Right renal cortex interstitium (tissue), 3 donors: ENCODE results near the gene LIPT2. TPM values are rescaled to one million over a fixed set of nuclear protein-coding genes. Genes with fewer than 3 reads are reported as not detected.

Experiments used
- DNase-seq, 3 donors: peaks; one replicate each; pipeline ENCODE4 v3.0.0-alpha.2; 2013; ENCODE audit warnings: low read depth in 3 of 3, low spot score in 2 of 3
- polyA plus RNA-seq, 3 donors: library from polyadenylated mRNA; unstranded; fragments of 120-200 nt; gene quantifications; one replicate each; pipeline ENCODE4 v1.2.1, GENCODE V29; 2013; ENCODE audit not compliant: insufficient read length in 3 of 3

Gene LIPT2
- polyA plus RNA-seq, 3 donors: 11.2 to 11.6 (median 11.3) TPM

DNA sequence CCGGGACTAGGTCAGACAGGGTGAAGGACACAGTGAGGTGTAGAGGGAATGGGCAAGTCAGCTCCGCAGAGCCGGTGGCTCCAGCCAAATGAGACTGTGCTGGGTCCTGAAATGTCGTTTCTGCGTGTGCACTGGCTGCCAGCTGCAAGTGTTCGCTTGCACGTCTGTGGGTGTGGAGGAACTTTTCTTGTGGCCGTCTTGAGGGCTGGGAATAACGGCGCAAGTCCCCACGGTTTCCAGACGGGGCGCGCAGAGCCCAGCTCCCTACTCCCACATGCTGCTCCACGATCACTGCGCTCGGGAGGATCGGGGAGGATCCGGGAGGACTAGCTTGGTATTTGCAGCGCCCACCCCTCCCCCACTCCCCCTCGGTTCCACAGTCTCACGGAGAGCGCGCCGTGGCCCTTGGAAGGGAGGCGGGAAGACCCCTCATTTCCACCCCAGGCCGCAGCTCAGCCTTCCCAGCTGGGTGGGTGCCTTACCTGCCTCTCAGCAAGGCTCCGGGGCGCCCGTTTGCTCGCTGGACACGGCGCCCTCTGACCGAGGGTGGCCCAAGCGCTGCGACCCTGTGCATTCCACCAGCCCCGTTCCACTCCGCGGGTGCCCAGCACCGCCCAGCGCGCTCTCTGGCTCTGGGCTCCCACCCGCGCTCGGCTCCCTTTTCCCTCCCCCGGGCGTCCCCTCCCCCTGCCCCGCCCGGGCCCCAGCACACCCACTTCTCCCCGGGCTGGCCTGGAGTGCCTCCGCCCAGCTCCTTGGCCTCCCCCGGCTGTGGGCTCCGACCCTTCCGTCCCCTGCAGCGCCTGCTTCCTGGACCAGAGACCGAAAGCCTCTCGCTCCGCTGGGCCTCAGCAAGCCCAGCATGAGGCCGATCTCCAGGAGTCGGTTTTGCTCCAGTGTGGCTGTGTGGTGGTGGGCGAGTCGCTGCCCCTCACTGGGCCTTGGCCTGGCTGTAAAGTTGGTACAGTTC, 26.3 kb downstream of the LIPT2 start, which contains the start of gene KCNE3:
TSS of gene KCNE3 (minus strand) at position 634 of the 970 bp plus-strand sequence. CDS start 9,986 bp downstream, outside the sequence.
- peak in 1 of 3 donors; percentile 27 for DNase-seq

DNA sequence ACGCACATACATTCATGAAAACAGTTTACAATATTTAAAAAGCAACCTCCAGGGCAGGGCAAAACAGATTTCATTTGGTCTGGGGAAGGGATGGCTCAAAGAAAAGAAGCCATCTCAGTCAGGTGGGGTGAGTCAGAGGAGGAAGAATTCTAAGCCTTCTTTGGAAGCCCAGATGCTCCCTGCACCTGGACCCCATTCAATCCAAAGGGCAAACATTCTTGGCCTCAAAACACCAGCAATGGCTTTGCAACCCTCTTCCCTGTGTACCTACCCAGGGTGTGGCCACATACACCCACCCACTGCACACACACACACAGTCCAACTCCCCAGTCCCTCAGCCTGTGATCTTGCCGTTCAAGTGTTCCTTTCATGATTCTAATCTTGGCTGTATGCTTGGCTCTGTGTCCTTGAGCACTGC, 28.2 kb downstream of the LIPT2 start:
- no peak for DNase-seq

DNA sequence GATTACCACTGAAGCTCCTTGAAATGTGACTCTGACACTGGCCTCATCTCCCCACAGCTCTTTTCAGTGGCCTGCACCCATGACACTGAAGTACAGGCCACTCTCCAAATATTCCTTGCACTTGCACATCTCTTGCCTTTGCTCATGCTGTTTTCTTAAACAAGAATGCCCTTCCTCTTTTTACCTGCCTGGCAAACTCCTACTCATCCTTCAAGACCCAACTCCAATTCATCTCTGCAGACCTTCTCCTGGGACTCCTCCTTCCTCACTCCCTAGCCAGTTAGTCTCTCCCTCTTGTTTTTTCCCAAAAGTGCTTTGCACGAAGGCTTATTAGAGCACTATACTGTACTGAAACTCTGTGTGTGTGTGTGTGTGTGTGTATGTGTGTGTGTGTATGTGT, 28.8 kb downstream of the LIPT2 start:
- DNase-seq: no peak

DNA sequence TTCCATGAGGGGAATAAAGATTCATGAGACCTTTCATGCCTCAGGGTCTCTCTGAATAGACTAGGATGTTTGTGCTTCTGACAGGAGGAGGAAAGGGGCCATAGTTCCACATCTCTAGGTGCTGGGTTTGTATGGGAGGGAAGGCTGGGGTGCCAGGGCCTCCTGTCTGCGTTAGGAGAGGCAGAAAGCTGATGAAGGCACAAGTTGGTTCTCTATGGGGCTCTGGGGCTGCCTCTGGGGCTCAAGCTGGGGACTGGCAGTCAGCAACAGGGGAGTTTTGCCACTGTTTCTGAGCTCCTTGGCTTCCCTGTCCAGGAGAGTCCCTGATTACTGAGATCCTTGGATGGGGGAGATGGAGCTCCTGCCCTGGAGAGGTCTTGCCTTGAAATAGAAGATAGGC, 30.3 kb downstream of the LIPT2 start:
- DNase-seq: no peak

DNA sequence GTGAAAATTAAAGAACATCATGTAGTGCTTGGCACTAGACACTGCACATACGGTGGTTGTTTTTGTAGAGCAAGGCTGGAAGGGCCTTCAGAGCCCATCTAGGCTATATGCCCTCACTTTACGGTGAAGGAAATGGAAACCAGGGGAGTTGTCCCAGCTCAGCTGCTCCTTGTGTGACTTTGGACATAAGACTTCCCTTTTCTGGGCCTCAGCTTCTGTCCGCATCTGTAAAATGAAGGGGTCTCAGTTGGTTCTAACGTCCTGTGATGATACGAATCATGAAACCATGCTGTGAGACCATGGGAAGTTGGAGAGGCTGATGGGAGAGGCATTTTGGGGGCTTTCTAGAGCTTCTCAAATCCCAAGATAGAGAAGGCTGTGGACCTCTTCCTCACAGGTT, 30.9 kb downstream of the LIPT2 start:
- DNase-seq: no peak

DNA sequence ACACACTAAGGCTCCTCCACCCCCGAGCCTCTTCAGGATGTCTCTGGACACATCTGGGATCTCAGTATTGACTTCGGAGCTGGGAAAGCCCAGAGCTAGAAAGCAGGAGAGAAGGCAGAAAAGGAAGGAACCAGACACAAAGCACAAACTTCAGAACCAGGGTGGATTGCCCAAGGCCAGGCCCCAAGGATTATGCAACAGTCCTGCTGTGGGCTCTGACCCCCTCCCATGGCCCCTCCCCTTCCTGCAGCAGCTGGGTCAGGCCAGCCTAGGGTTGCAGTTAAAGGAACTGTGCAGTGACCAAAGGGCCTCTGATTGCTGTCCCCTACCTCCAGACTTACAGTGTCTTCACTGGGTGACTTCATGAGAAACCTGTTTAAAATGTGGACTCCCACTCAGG, 31.5 kb downstream of the LIPT2 start:
- DNase-seq: no peak

DNA sequence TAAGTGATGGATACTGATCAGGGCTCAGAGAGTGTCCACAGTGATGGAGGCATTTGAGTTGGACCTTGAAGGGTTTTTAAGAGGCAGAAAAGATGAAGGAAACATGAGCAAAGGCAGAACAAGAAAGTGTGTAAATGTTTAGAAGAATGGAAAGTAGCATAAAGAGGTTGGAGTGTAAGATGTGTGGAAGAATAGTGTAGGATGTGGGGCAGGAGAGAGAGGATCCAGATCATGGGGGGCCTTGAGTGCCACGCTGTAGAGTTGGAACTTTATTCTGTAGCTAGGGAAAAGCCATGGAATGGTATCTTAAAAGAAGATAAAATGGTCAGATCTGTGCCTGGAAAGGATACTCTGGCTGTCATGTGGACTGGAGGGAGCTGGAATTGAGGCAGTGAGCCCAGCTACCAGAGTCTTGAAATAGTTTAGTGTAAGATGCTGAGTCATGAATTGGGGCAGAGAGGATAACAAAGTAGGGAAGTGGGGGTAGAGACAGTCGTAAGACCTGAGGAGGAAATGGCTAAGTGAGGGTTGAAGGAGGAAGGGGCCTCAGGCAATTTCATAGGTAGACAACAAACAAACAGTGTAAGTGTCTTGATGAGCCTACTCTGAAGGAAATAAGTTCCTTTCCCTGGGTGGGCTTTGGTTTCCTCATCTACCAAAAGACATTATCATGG, 32.9 kb downstream of the LIPT2 start:
- DNase-seq: no peak

DNA sequence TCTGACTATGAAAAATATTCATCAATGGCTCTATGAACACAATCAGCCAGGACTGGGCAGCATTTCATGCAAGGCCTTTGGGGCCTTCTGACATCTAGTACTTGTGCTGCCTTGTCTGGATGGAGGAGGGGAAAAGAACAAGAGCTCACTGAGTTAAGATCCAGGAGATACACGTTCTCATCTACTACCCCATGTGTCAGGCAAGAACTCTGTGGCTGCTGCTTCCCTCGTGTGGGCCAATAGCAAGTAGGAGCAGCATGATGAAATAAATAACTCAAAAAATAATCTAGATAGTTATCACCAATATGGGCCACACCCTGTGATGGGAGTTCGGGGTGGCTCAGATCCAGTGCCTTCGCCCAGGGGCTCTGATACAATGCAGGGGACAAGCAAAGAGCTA, 33.5 kb downstream of the LIPT2 start:
- no peak for DNase-seq

DNA sequence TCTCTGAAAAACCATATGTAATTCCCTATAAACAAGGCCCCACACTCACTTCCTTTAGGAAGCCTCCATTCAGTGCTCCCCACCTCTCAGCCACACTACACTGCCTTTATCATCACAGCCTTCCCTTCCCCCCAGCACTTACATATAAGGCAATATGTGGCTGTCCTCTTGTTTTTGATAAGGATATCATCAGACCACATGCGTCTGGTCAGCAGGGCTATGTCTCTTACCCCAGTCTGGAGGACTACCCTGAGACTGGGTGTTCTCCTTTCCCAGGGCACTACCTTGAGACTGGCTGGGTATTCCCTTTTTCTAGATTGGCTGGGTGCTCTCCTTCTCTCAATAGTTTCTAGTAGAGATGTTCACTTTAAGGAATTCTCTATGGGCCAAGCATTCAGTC, 33.9 kb downstream of the LIPT2 start:
- DNase-seq: no peak

DNA sequence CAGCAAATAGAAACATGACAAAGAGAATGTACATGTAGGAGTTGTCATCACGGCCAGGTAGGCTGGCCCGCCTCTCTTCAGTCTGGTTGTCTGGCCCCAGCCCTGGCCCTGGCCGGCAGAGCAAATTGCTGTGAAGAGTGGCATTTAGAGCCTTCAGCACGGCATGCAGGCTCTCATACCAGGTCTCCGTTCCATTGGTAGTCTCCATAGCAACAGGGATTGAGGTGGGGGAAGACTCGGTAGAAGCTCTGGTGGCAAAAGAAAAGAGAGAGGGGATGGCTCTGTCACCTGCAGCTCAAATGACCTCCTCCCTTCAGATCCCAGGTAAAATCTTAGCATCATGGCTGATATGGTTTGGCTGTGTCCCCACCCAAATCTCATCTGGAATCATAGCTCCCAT, 36.2 kb downstream of the LIPT2 start:
- DNase-seq: no peak

DNA sequence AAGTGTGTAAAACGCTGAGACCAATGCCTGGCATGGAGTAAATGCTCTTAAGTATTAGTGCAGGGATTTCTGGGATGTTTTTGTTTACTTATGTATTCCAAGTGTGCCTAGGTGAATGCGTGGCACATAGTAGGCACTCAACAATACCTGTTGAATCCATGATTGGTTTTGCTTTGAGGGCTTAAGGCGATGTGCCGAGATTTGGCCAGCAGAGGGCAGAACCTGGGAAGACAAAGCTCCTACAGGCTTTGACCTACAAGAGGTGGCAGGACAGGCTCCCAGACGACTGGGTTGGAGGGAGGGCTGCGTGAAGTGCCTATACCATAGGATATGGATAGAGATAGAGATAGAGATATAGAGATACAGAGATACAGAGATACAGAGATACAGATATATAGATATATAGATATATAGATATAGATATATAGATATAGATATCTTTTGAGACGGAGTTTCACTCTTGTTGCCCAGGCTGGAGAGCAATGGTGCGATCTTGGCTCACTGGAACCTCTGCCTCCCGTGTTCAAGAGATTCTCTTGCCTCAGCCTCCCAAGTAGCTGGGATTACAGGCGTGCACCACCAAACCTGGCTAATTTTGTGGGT, 40.0 kb downstream of the LIPT2 start:
- DNase-seq: peak in 1 of 3 donors; percentile 40

DNA sequence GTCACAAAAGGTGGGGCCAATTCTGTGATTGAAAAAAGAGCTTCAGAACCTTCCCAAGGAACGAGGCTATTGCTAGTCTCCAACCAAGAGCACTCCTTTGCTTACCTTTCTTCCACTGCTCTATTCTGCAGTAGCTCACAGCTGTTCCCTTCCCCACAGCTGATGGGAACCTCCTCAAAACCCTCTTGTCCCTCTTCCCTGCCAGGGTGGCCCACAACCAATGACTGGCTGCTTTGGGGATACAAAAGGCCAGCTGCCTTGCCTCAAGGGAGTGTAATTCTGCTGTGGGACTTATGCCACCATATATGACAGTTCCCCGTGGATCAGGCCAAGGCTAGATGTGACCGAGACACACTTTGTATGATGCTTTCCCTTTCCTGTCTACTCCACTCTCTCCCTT, 41.2 kb downstream of the LIPT2 start:
- DNase-seq: no peak

DNA sequence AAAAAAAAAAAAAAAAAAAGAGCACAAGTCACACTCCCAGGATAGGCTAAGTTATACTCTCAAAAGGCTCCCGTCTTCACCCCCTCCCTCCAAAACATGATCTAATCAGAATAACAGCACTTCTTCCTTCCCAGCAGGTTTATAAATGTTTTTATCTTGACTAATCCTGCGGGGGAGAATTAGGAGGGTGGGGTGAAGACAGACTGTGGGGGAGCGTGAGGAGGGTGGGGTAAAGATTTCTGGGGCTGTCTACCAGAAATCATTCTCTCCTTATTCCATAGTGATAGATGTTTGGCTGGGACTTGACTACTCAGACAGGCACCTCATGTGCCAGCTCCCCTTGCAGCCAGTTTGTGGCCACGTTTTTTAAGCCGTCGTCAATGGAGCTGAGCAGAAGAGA, 43.2 kb downstream of the LIPT2 start:
- no peak for DNase-seq

DNA sequence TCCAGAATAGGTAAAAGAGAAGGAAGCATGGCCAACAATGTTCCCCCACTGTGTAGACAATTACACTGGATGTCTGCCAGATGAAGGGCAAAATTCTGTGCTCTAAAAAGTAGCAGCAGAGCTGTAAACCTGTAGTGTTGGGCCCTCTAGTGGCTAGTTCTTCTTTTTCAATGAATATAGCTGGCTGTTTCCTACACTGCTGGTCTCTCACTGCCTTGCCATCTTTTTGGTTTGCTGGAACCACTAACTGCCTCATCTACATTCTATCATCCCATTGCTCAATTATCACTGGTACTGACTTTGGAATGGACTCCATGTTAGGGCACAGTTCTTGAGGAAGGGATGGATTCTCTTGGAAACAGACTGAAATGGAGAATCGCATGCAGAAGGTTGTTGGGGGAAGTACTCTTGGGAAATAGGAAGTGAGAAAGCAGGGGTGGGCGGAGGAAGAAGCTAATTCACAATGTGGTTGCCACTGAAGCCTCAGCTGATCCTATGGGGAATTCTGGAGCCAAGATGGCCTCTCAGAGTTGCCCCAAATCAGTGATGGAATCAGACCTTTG, 44.1 kb downstream of the LIPT2 start:
- peak; percentile 51 to 62 (median 61) for DNase-seq

DNA sequence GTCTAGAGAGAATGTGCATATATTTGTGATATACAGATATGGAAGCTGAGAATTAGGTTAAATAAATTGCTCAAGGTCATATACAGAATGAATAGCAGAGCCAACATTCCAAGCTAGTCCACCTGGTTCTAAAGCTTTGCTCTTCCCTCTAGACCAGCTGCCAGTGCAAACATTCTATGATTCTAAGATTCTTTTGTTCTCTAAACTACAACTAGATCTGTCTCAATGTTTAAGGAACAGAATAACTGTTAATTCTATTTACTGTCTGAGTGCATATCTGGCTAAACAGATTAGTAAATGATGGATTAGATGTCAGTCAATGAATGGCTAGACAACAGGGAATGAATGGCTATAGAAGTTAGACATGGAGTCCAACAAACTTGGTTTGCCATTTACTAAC, 45.8 kb downstream of the LIPT2 start:
- no peak for DNase-seq

DNA sequence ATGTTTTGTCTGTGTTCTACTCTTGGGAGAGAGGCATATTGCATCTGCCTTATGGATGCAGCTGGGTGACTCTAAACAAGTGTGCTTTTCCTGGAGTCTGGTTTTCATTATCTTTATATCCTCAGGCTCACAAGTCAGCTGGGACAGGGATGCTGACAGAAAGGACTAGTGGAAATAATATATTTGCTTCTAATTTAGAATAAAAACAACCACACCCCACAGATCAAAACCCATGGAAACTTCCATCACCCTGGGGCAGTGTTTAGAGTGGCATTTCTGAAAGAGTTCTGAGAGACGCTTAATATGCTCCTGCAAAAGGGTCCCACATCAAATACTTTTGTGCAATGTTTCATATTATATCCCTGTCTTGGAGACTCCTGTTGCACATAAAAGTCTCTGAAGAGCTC, 47.0 kb downstream of the LIPT2 start:
- DNase-seq: no peak

DNA sequence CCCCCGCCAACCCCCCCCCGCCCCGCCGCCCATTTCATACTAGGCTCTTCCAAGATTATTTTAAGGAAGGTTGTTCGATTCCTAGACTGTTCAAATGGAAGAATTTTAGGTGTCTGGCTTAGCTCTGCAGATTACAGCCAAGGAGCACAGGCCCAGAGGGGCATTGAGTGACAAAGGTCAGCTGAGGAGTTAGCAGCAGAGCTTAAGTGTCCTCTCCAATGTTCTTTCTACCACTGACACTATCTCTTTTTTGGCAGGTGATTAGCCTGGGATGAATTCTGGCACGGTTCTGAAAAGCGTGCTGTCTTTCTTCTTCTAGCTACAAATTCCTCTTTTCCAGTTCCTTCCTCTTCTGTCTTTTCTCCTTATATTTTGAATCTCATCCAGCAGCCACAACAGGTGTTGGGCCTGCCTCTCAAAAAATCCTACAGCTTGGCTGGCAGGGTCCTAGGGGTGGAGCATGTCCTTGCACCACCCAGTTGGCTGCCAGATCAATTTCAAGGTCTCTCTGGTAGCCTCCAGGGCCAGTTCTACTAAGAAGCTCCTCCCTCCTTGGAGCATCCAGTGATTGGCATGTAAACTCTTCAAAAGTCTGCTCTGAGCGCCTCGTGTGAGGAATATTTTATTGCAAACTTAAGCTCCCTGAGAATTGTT, 49.2 kb downstream of the LIPT2 start:
- DNase-seq: no peak

DNA sequence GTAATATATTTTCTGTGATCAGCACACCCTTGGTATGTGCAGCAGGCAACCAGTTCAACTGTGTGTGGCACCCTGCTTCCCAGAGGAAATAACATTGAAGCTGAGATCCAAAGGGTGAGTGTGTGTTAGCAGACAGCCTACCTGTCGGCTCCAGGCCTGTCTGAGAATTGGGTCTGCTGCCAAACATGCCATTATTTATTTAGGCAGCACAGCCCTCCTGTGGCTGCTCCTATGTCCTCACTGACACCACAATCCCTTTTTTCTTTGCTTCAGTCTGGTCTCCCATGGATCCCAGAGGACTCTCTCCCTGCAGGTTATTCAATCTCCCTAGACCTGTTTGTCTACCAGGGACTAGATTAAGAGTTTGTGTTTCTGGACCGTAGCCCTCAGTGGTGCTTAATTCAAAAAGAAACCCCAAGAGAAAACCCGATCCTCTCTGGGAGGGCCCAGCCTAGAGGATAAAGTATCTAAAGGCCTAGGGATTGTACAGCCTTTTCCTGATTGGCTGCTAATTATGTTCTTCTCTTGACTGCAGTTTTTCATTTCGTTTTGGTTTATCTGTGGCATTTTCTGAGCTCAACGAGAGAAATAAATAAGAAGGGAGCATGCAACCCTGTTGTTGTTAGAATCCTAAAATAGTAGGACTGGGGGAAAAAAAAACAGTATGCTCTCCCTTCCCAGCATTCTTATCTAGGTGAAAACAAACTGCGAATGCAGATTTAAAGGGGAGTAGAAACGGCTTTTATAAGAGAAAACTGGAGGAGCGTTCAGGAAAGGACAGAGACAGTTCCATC, 50.3 kb downstream of the LIPT2 start:
- no peak for DNase-seq

DNA sequence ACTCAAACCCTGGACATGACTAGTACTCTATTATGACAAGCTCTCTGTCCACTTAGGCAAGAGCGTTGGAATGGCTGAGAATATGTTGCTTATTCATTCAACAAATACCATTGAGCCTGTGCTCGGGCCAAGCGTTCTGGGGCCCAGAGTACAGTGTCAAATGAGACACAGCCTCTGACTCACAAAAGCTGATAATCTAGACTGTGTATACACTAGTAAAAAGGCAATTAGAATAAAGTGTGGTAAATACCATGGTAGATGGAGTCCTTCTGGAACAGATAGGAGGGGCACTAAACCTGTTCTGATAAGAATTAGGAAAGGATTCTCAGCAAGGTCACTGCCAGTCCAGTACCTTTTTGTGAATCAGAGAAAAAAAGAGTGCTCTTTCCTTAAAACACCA, 50.9 kb downstream of the LIPT2 start:
- DNase-seq: no peak
